Activated CD4-positive, alpha-beta T cell treated with anti-CD3 and anti-CD28 coated beads for 36 hours (primary cell): Measurements from ENCODE around the gene UBTD1. TPM values are rescaled to one million over a fixed set of nuclear protein-coding genes. Genes with fewer than 3 reads are reported as not detected.
A peak's percentile ranks its signal among the peaks of the same experiment; 100 is the strongest.
"Not testable (repeated sequence)": the region's sequence is repeated elsewhere in the genome, so short reads cannot be mapped to it uniquely, and the experiment has no call there.

Source experiments
- ATAC-seq: fragments of 200-7000 bp; cut with Tn5 transposase; one replicate; pipeline ENCODE4 v1.10.0; 2021; ENCODE audit warnings: mild to moderate bottlenecking, moderate library complexity
- CTCF ChIA-PET: fragments of 350-600 bp; sonication (Branson Sonifier 250); formaldehyde crosslinking; loops from one replicate; lab custom pipeline; 2021; ENCODE audit warnings: antibody characterized with exemption; lab: Charles Lee
- POLR2A ChIA-PET: fragments of 350-600 bp; sonication (Branson Sonifier 250); formaldehyde crosslinking; loops from one replicate; lab custom pipeline; 2021; ENCODE audit warnings: antibody characterized with exemption, inconsistent platforms; lab: Charles Lee
- DNase-seq: peaks from one replicate; pipeline ENCODE4 v3.0.0-alpha.2; 2020
- H3K27ac Mint-ChIP-seq: one replicate; pipeline ENCODE4 v1.8.0; 2021; ENCODE audit warnings: mixed read lengths
- H3K27me3 Mint-ChIP-seq: one replicate; pipeline ENCODE4 v1.8.0; 2021; ENCODE audit warnings: mixed read lengths
- H3K36me3 Mint-ChIP-seq: one replicate; pipeline ENCODE4 v1.8.0; 2021; ENCODE audit warnings: low read depth, mixed read lengths
- H3K4me1 Mint-ChIP-seq: one replicate; pipeline ENCODE4 v1.8.0; 2021; ENCODE audit warnings: mixed read lengths
- H3K4me3 Mint-ChIP-seq: one replicate; pipeline ENCODE4 v1.8.0; 2021; ENCODE audit warnings: mild to moderate bottlenecking, moderate library complexity, mixed read lengths
- H3K9me3 Mint-ChIP-seq: one replicate; pipeline ENCODE4 v1.8.0; 2021; ENCODE audit warnings: low read depth, mixed read lengths
- intact Hi-C, 2 experiments: fragments of 100-400 bp; cut with DNase I in 1 of 2; cut with micrococcal nuclease in 1 of 2; formaldehyde crosslinking; loops; one replicate each; pipeline versions ENCODE4 v1.14.2 to v1.15.1; 2022 to 2024; cut with DNase I, micrococcal nuclease
- total RNA-seq, 2 experiments: library from RNA; stranded (reverse); gene quantifications; one replicate each; pipeline ENCODE4 v1.2.3, GENCODE V29; 2021

Gene UBTD1
- total RNA-seq, 2 experiments from 2014 or later = 1.4 to 1.5 TPM

DNA sequence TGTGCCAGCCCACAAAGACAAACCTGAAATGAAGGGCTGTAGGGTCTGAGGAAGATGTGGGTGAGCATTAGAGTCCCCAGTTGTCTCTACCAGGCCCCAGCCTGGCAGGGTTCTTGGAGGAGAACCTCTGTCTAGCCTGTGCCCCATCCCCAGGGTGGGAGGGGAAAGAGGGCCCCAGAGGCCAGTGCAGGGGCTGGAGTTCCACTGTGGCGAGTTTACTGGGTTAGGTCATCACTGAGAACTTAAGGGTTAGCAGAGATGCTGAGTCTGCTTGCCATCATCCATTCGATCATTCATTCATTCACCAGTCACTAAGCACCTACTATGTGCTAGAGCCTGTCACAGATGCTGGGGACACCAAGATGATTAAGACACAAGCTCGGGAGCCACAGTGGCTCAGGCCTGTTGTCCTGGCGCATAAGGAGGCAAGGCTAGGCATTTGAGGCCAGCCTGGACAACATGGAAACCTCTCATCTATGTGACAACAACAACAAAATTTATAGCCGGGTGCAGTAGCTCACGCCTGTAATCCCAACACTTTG lies 76.5 kb downstream of the UBTD1 start:
- no peaks in the 10 kb centered on the region for H3K4me1 Mint-ChIP-seq
- H3K9me3 Mint-ChIP-seq = no peaks in the 10 kb centered on the region
- intact Hi-C loops = no loop called here
- no peak overlapping the region for H3K4me3 Mint-ChIP-seq
- H3K36me3 Mint-ChIP-seq = no peaks in the 10 kb centered on the region
- no peak overlapping the region for H3K27ac Mint-ChIP-seq
- DNase-seq (no peak), ATAC-seq (no peak)
- no peaks in the 10 kb centered on the region for H3K27me3 Mint-ChIP-seq
- POLR2A ChIA-PET = no interaction called here
- CTCF ChIA-PET = interaction anchor here (1.2 to 1.4 kb wide), 2 partner anchors 41 to 101 kb away, joined by 4 read pairs; no protein-coding TSS in a partner anchor

DNA sequence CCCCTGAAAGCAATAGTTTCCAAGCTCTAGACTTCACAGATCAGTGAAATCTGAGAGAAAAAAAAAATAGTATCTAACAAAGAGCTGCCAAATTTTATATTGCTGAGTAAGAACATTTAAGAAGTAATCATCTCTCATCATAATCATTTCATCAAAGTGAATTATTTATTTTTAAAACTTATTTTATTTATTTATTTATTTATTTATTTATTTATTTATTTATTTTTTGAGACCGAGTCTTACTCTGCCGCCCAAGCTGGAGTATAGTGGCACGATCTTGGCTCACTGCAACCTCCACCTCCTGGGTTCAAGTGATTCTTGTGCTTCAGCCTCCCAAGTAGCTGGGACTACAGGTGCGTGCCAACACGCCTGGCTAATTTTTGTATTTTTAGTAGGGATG lies 77.8 kb downstream of the UBTD1 start:
- ATAC-seq, H3K4me1 Mint-ChIP-seq, intact Hi-C loops, H3K36me3 Mint-ChIP-seq, H3K9me3 Mint-ChIP-seq, H3K27ac Mint-ChIP-seq, H3K4me3 Mint-ChIP-seq, POLR2A ChIA-PET, DNase-seq, H3K27me3 Mint-ChIP-seq: not testable (repeated sequence)
- CTCF ChIA-PET = interaction anchor here (1.4 kb wide), 1 partner anchor 100 kb away, joined by 4 read pairs; no protein-coding TSS in a partner anchor

DNA sequence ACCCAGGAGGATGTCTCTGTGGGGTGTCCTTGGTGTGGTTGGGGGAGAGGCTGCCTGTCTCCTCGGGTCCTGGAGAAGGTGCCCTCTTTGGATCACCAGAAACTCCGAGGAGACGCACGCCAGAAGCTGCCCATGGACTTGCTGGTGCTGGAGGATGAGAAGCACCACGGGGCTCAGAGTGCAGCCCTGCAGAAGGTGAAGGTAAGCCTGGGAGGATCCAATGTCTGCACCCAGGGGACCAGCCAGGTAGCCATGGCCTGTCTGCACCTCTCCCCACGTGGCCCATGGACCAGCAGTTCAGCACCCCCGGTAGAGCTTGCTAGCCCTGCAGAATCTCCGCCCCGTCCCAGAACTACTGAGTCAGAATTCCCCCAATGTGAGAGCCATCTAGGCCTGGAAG lies 79.0 kb downstream of the UBTD1 start:
- Mint-ChIP-seq H3K27me3 (no peaks in the 10 kb centered on the region), H3K4me1 (no peaks in the 10 kb centered on the region), H3K4me3 (no peak overlapping the region), H3K27ac (no peak overlapping the region), H3K36me3 (no peaks in the 10 kb centered on the region), H3K9me3 (no peaks in the 10 kb centered on the region)
- DNase-seq (no peak), ATAC-seq (no peak)
- ChIA-PET POLR2A (no interaction called here), CTCF (interaction anchor here (0.6 kb wide), 1 partner anchor 811 kb away, joined by 4 read pairs; no protein-coding TSS in a partner anchor)
- intact Hi-C loops = no loop called here

GRCh38 chr10:97578171-97578844 lies 79.6 kb downstream of the UBTD1 start:
- DNase-seq = no peak
- intact Hi-C loops = no loop called here
- ChIA-PET POLR2A (no interaction called here), CTCF (interaction anchor here (0.6 kb wide), 1 partner anchor 810 kb away, joined by 4 read pairs; no protein-coding TSS in a partner anchor)
- no peak overlapping the region for H3K4me3 Mint-ChIP-seq
- no peaks in the 10 kb centered on the region for H3K36me3 Mint-ChIP-seq
- ATAC-seq = no peak
- H3K9me3 Mint-ChIP-seq = no peaks in the 10 kb centered on the region
- H3K27me3 Mint-ChIP-seq = no peaks in the 10 kb centered on the region
- no peaks in the 10 kb centered on the region for H3K4me1 Mint-ChIP-seq
- no peak overlapping the region for H3K27ac Mint-ChIP-seq

DNA sequence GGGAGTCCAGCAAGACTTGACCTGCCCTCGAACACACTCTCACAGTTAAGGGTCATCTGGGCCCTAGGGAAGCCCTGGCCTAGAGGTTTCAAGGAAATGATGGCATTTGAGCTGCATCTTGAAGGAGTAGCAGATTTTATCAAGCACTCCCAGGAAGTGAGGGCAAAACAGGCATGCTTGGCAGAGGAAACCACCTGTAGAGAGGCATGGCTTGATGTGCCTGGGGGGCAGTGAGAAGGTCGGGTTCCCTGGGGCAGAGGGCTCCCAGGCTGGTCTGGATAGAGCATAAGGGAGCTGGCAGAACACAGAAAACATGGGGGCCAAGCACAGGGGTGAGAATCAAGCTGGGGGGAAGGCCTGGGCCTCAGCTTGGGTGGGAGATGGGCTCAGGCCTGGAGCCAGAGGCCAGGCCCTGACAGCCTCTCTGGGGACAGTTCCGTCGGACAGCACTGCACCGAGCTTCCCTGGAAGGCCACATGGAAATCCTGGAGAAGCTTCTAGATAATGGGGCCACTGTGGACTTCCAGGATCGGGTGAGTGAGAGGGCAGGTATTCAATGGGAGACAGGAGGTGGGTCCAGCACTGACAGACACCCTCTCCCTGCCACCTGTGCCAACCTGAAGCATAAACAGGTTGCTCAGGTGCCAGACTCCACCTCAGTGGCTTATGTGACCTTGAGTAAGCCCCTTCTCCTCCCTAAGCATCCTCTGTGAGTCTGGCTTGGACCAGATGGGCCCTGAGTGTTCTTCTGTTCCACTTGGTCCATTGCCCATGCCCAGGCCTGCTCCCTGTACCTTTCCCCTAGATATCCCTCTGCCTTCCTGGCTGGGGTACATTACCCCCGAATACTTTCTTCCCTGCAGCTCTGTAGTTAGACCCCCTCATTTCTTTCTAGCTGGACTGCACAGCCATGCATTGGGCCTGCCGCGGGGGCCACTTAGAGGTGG lies 82.0 kb downstream of the UBTD1 start:
- DNase-seq = no peak
- no peaks in the 10 kb centered on the region for H3K27me3 Mint-ChIP-seq
- ChIA-PET POLR2A (no interaction called here), CTCF (interaction anchor here (0.5 to 1.9 kb wide), 4 partner anchors 9 to 107 kb away, joined by 3 to 5 read pairs (median 4); no protein-coding TSS in a partner anchor)
- no peaks in the 10 kb centered on the region for H3K36me3 Mint-ChIP-seq
- intact Hi-C loops = no loop called here
- no peak overlapping the region for H3K27ac Mint-ChIP-seq
- no peak overlapping the region for H3K4me3 Mint-ChIP-seq
- H3K4me1 Mint-ChIP-seq = no peaks in the 10 kb centered on the region
- no peak for ATAC-seq
- H3K9me3 Mint-ChIP-seq = no peaks in the 10 kb centered on the region

DNA sequence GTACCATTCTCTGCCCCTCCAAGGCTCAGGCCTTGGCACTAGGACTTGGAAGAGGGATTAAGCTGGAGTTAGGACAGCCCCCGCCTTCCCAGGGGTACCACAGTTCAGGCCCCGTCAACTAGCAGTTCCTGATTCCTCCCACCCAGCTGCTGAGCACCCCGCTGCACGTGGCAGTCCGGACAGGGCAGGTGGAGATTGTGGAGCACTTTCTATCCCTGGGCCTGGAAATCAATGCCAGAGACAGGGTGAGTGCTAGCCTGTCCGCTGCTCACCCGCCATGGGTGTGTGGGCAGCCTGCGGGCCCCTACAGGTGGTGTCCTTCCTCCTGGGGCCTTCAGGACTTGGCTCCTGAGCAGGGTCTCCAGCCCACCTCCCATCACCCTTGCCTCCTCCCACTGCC lies 83.4 kb downstream of the UBTD1 start:
- no peak overlapping the region for H3K4me3 Mint-ChIP-seq
- POLR2A ChIA-PET = no interaction called here

GRCh38 chr10:97583476-97583875 lies 84.8 kb downstream of the UBTD1 start:
- Mint-ChIP-seq H3K36me3 (no peaks in the 10 kb centered on the region), H3K4me1 (no peaks in the 10 kb centered on the region), H3K27me3 (no peaks in the 10 kb centered on the region), H3K4me3 (no peak overlapping the region), H3K27ac (no peak overlapping the region), H3K9me3 (no peaks in the 10 kb centered on the region)
- ChIA-PET CTCF (interaction anchor here (1.6 to 2.0 kb wide), 2 partner anchors 11 to 49 kb away, joined by 5 to 7 read pairs; no protein-coding TSS in a partner anchor), POLR2A (no interaction called here)
- ATAC-seq (no peak), DNase-seq (no peak)
- intact Hi-C loops = no loop called here

More for the DNA sequence above, 83.4 kb downstream of the UBTD1 start:
- H3K4me1 Mint-ChIP-seq = no peaks in the 10 kb centered on the region
- DNase-seq (no peak), ATAC-seq (no peak)
- H3K36me3 Mint-ChIP-seq = no peaks in the 10 kb centered on the region
- H3K27ac Mint-ChIP-seq = no peak overlapping the region
- H3K9me3 Mint-ChIP-seq = no peaks in the 10 kb centered on the region
- CTCF ChIA-PET = interaction anchor here (0.5 to 1.2 kb wide), 4 partner anchors 10 to 263 kb away, joined by 3 to 4 read pairs (median 3); partner anchors contain the start of gene FRAT1
- no peaks in the 10 kb centered on the region for H3K27me3 Mint-ChIP-seq
- intact Hi-C loops = no loop called here

- H3K9me3 Mint-ChIP-seq = no peaks in the 10 kb centered on the region
Measured at GRCh38 chr10:97584060-97584797, 85.5 kb downstream of the UBTD1 start, which contains the start of gene HOGA1. HOGA1 (plus strand) TSS chr10:97584389; CDS start chr10:97584704, 315 bp downstream.

DNA sequence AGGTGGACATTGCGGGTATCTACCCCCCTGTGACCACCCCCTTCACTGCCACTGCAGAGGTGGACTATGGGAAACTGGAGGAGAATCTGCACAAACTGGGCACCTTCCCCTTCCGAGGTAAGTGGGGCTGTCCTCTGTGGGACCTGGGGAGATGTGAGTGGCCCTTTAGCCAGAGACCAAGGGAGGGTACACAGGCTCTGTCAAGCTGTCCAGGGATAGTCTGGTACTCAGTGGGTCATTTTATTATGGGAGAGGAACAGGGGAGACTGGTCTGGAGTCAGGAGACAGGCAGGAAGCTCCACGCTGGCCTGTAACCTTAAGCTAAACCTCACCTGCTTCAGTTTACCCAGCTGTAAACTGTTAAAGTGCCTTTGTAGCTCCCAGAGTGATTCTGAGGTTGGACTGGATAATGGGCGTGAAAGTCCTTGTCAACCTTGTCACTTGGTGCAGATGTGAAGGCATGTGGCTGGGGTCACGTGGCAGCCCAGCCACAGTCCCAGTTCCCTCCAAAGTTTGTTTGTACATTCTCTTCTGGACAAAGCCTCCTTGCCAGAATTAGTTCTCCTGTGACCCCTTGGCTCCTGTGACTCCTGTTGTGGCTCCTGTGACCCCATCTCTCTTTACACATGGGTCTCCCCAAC lies 86.2 kb downstream of the UBTD1 start:
- CTCF ChIA-PET = interaction anchor here (0.9 to 2.0 kb wide), 4 partner anchors 12 to 50 kb away, joined by 3 to 7 read pairs (median 4); partner anchors contain the start of gene ANKRD2
- H3K36me3 Mint-ChIP-seq = no peaks in the 10 kb centered on the region
- no peak for DNase-seq
- no peak overlapping the region for H3K27ac Mint-ChIP-seq
- POLR2A ChIA-PET = no interaction called here
- H3K27me3 Mint-ChIP-seq = no peaks in the 10 kb centered on the region
- intact Hi-C loops = no loop called here
- no peaks in the 10 kb centered on the region for H3K9me3 Mint-ChIP-seq
- no peak overlapping the region for H3K4me3 Mint-ChIP-seq
- no peaks in the 10 kb centered on the region for H3K4me1 Mint-ChIP-seq
- ATAC-seq = no peak

More at GRCh38 chr10:97584060-97584797, 85.5 kb downstream of the UBTD1 start, which contains the start of gene HOGA1:
- DNase-seq (no peak), ATAC-seq (peak; percentile 33)
- no peaks in the 10 kb centered on the region for H3K36me3 Mint-ChIP-seq
- ChIA-PET CTCF (interaction anchor here (0.9 to 2.0 kb wide), 4 partner anchors 11 to 50 kb away, joined by 3 to 7 read pairs (median 4); partner anchors contain the start of gene ANKRD2), POLR2A (no interaction called here)
- H3K4me3 Mint-ChIP-seq = no peak within 1 kb of the TSS
- no peaks in the 10 kb centered on the region for H3K27me3 Mint-ChIP-seq
- H3K27ac Mint-ChIP-seq = no peak within 1 kb of the TSS
- intact Hi-C loops = no loop called here
- H3K4me1 Mint-ChIP-seq = no peaks in the 10 kb centered on the region

DNA sequence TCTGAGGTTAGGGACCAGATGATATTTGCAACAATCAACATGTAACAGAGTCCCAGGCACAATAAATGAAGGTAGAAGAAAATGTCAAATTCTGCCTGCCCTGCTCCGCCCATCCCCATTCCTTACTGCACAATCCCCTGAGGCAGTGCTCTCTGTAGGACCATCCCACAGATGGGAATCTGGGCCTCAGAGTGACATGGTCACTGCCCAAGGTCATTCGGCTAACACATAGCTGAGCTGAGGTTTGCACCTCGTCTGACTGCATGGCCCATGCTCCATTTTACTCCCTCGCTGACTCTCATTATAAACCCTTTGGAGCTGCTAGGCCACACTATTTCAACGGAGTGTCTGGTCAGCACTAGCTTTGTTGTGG lies 86.7 kb downstream of the UBTD1 start:
- H3K36me3 Mint-ChIP-seq = no peaks in the 10 kb centered on the region
- H3K27me3 Mint-ChIP-seq = no peaks in the 10 kb centered on the region
- H3K27ac Mint-ChIP-seq = no peak overlapping the region
- CTCF ChIA-PET = interaction anchor here (2.0 kb wide), 1 partner anchor 51 kb away, joined by 7 read pairs; no protein-coding TSS in a partner anchor
- H3K9me3 Mint-ChIP-seq = no peaks in the 10 kb centered on the region
- H3K4me1 Mint-ChIP-seq = no peaks in the 10 kb centered on the region
- DNase-seq (no peak), ATAC-seq (no peak)
- intact Hi-C loops = no loop called here
- no peak overlapping the region for H3K4me3 Mint-ChIP-seq
- POLR2A ChIA-PET = no interaction called here
